PC-3 (cell line): ENCODE results near the gene AMMECR1. TPM values are rescaled to one million over a fixed set of nuclear protein-coding genes. Genes with fewer than 3 reads are reported as not detected.

Experiments used
- ATAC-seq: fragments of 200-7000 bp; cut with Tn5 transposase; 2 replicates; pipeline ENCODE4 v1.9.1; 2020; ENCODE audit warnings: mild to moderate bottlenecking, moderate library complexity
- BruUV-seq: library from RNA; stranded (reverse); fragments of 400-500 nt; replicated peaks from 2 replicates; lab custom pipeline; 2021; lab: Mats Ljungman, UMichigan
- CTCF ChIA-PET: fragments of 300-600 bp; sonication (Branson Sonifier 250); formaldehyde crosslinking; loops from one replicate; lab custom pipeline; 2022; ENCODE audit warnings: antibody characterized with exemption; lab: Charles Lee
- POLR2A ChIA-PET: fragments of 300-600 bp; sonication (Branson Sonifier 250); formaldehyde crosslinking; loops from one replicate; lab custom pipeline; 2022; ENCODE audit warnings: antibody characterized with exemption; ENCODE audit not compliant: unreplicated experiment; lab: Charles Lee
- DNase-seq: peaks from one replicate; pipeline ENCODE4 v3.0.0-alpha.2; 2015
- H2AFZ ChIP-seq: fragments of 300-600 bp; sonication (generic); 2 replicates; pipeline ENCODE4 v1.6.0; 2016; ENCODE audit warnings: antibody characterized with exemption, low read length
- H3F3A ChIP-seq: fragments of 300-600 bp; sonication (generic); one replicate; pipeline ENCODE4 v1.6.0; 2017; ENCODE audit warnings: antibody characterized with exemption, low read length, control low read depth, mild to moderate bottlenecking; ENCODE audit not compliant: unreplicated experiment
- H3K27ac ChIP-seq: fragments of 300-600 bp; sonication (generic); 2 replicates; pipeline ENCODE4 v1.5.1; 2016; ENCODE audit warnings: mild to moderate bottlenecking, low read length
- H3K27me3 ChIP-seq: fragments of 300-600 bp; sonication (generic); 2 replicates; pipeline ENCODE4 v1.6.1; 2016; ENCODE audit warnings: low read length, mixed read lengths
- H3K36me3 ChIP-seq: fragments of 300-600 bp; sonication (generic); 2 replicates; pipeline ENCODE4 v1.6.1; 2016; ENCODE audit warnings: low read depth, mixed run types, low read length, mixed read lengths
- H3K4me1 ChIP-seq: fragments of 300-600 bp; sonication (generic); 2 replicates; pipeline ENCODE4 v1.5.1; 2016; ENCODE audit warnings: low read length; ENCODE audit not compliant: insufficient read depth
- H3K4me2 ChIP-seq: fragments of 300-600 bp; sonication (generic); 2 replicates; pipeline ENCODE4 v1.6.0; 2016; ENCODE audit warnings: low read length
- H3K4me3 ChIP-seq: fragments of 300-600 bp; sonication (generic); 2 replicates; pipeline ENCODE4 v1.5.1; 2016; ENCODE audit warnings: mild to moderate bottlenecking, low read length, mixed read lengths
- H3K79me2 ChIP-seq: fragments of 300-600 bp; sonication (generic); 2 replicates; pipeline ENCODE4 v1.6.1; 2017; ENCODE audit warnings: low read length, mixed read lengths
- H3K9ac ChIP-seq: fragments of 300-600 bp; sonication (generic); 2 replicates; pipeline ENCODE4 v1.6.0; 2016; ENCODE audit warnings: mild to moderate bottlenecking, low read length
- H3K9me2 ChIP-seq: fragments of 300-600 bp; sonication (generic); replicated peaks from 2 replicates; pipeline ENCODE4 v1.6.1; 2016; ENCODE audit warnings: mixed run types, low read length, mixed read lengths
- H3K9me3 ChIP-seq: fragments of 300-600 bp; sonication (generic); 2 replicates; pipeline ENCODE4 v1.6.1; 2016; ENCODE audit warnings: low read length, mixed read lengths
- H4K20me1 ChIP-seq: fragments of 300-600 bp; sonication (generic); 2 replicates; pipeline ENCODE4 v1.6.1; 2016; ENCODE audit warnings: low read length, mixed read lengths
- CTCF ChIP-seq: fragments of 300-600 bp; sonication (generic); conservative IDR thresholded peaks from 2 replicates; pipeline ENCODE4 v1.5.1; 2017; ENCODE audit warnings: antibody characterized with exemption, low read depth, mild to moderate bottlenecking, low read length
- EZH2 ChIP-seq: fragments of 300-600 bp; sonication (generic); IDR thresholded peaks from one replicate; pipeline ENCODE4 v1.6.1; 2017; ENCODE audit warnings: antibody characterized with exemption, mild to moderate bottlenecking, low read length; ENCODE audit not compliant: unreplicated experiment
- EZH2phosphoT487 ChIP-seq: fragments of 300-600 bp; sonication (generic); IDR thresholded peaks from 2 replicates; pipeline ENCODE4 v1.6.1; 2018; ENCODE audit warnings: mild to moderate bottlenecking, antibody characterized with exemption, low read length, borderline replicate concordance
- intact Hi-C: fragments of 100-400 bp; cut with micrococcal nuclease; formaldehyde crosslinking; loops from 2 replicates; pipeline ENCODE4 v1.9.0; 2023
- total RNA-seq: library from RNA; depleted of rRNA; stranded (reverse); fragments of >200 nt; gene quantifications from 2 replicates; pipeline ENCODE4 v1.2.3, GENCODE V29; 2014

Gene AMMECR1
- total RNA-seq, 1 experiment from 2014 or later, result 14.2 TPM

DNA sequence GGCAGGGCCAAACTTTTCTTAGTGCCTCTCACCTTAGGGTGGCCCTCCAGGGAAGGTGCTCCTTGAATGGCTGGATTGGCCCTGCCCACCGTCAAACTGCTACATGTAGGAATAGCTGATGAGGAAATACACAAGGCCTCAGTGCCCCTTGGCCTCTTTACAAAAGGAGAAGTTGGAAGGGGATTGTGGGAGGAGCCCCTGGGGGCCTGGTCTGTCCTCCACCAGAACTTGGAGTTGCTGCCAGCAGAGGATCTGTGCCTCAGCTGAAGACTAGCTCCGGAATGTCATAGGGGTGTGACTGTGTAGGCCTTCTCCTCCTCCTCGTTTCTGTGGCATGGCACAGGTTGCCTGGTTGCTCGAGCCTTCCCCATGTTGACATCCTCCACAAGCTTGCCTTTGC is 142.7 kb downstream of the AMMECR1 start:
- H3K9me3 ChIP-seq, result no peaks in the 10 kb centered on the region
- no peaks in the 10 kb centered on the region for H3F3A ChIP-seq
- intact Hi-C loops, result no loop called here
- CTCF ChIA-PET, result no interaction called here
- no TSS peak for BruUV-seq
- POLR2A ChIA-PET, result no interaction called here
- H3K9ac ChIP-seq, result no peak overlapping the region
- H3K27ac ChIP-seq, result peak overlapping the region; percentile 100
- no peak overlapping the region for H2AFZ ChIP-seq
- no peaks in the 10 kb centered on the region for H4K20me1 ChIP-seq
- DNase-seq, result no peak
- H3K4me2 ChIP-seq, result no peak overlapping the region
- TF ChIP-seq EZH2 (no peak), CTCF (no peak), EZH2phosphoT487 (no peak)
- no peaks in the 10 kb centered on the region for H3K9me2 ChIP-seq
- ATAC-seq, result no peak
- H3K27me3 ChIP-seq, result no peaks in the 10 kb centered on the region
- H3K79me2 ChIP-seq, result no peaks in the 10 kb centered on the region
- H3K4me1 ChIP-seq, result peaks cover 41% of the 10 kb centered on the region
- H3K4me3 ChIP-seq, result no peak overlapping the region
- peaks cover 12% of the 10 kb centered on the region for H3K36me3 ChIP-seq

- Histone ChIP-seq H3K4me1 (peaks cover 30% of the 10 kb centered on the region), H2AFZ (0 out of 2 replicates have a peak overlapping the region, but pooled peaks have one; percentile 33), H3K9ac (peak overlapping the region; percentile 91), H3K4me2 (peak overlapping the region; percentile 69), H3F3A (no peaks in the 10 kb centered on the region), H4K20me1 (no peaks in the 10 kb centered on the region), H3K4me3 (no peak overlapping the region; the same call in 1 of the 2 replicates), H3K79me2 (no peaks in the 10 kb centered on the region), H3K9me2 (no peaks in the 10 kb centered on the region), H3K27ac (peak overlapping the region; percentile 100), H3K9me3 (no peaks in the 10 kb centered on the region), H3K36me3 (peaks cover 12% of the 10 kb centered on the region), H3K27me3 (no peaks in the 10 kb centered on the region)
- intact Hi-C loops, result no loop called here
- BruUV-seq, result TSS peak; percentile 92
- POLR2A ChIA-PET, result no interaction called here
- ATAC-seq (peak; percentile 92), DNase-seq (peak; percentile 86)
- no peak for TF ChIP-seq EZH2
- TF ChIP-seq CTCF, result no peak
- no peak for TF ChIP-seq EZH2phosphoT487
- CTCF ChIA-PET, result no interaction called here
Observed at GRCh38 chrX:110173192-110174175, 144.4 kb downstream of the AMMECR1 start.

DNA sequence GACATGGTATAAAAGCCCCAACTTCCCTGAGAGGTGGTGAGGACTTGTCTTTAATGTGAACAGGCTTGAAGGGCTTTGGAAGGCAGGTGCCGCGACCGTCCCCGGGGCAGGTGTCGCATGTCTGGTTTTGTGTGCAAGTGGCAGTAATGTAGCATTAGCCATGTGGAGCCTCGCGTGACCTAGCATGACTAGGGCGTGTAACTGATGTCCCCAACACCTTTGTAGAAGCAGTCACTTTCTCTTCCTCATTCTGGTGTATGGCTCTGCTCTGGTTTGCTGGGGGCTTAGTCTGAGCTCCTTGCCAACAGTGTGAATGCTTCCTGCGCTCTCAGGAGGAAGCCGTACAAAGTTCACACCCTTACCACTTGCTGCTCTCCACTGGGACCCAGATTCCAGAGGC is 145.7 kb downstream of the AMMECR1 start:
- Histone ChIP-seq H3K27me3 (no peaks in the 10 kb centered on the region), H4K20me1 (no peaks in the 10 kb centered on the region), H3K9me2 (no peaks in the 10 kb centered on the region), H3K4me2 (no peak overlapping the region), H2AFZ (no peak overlapping the region), H3K4me1 (peaks cover 30% of the 10 kb centered on the region), H3F3A (no peaks in the 10 kb centered on the region), H3K9me3 (no peaks in the 10 kb centered on the region), H3K4me3 (no peak overlapping the region), H3K36me3 (peaks cover 12% of the 10 kb centered on the region), H3K79me2 (no peaks in the 10 kb centered on the region), H3K27ac (peak overlapping the region; percentile 100), H3K9ac (no peak overlapping the region)
- TF ChIP-seq CTCF (no peak), EZH2phosphoT487 (no peak), EZH2 (no peak)
- DNase-seq (no peak), ATAC-seq (no peak)
- ChIA-PET CTCF (no interaction called here), POLR2A (no interaction called here)
- no TSS peak for BruUV-seq
- intact Hi-C loops, result no loop called here
